ENCODE results near the gene SPA17. TPM values are rescaled to one million over a fixed set of nuclear protein-coding genes. Genes with fewer than 3 reads are reported as not detected.

The SPA17 gene
- total and polyA plus RNA-seq, 9 of the 15 experiments (the other 6 are each of a cell fraction or from before 2014, with no cell fraction given), result 6.0 to 19.5 (median 12.6) TPM

- TF ChIP-seq PURB (CRISPR knock-in tag; IDR thresholded peaks at IDR 0.05; ENCODE audit: low read depth), result no peak
- peak in 1 of 2 experiments; percentile 63; a peak in 1 of 3 replicates for TF ChIP-seq CBX3 (IDR thresholded peaks at IDR 0.05; ENCODE audit: borderline replicate concordance in 1 of 2, low read length in 2 of 2)
- TF ChIP-seq BDP1 (IDR thresholded peaks at IDR 0.05; ENCODE audit: insufficient read depth, insufficient read length), result no peak
- TF ChIP-seq KAT8 (IDR thresholded peaks at IDR 0.05; ENCODE audit: low read depth), result no peak
- TF ChIP-seq NFIC (IDR thresholded peaks at IDR 0.05), result peak; percentile 89
- TF ChIP-seq RCOR1 (IDR thresholded peaks at IDR 0.05; ENCODE audit: borderline replicate concordance in 1 of 2, low read depth in 2 of 2, low read length in 2 of 2), result peak in 1 of 2 experiments; percentile 90; a peak in 2 of 4 replicates
- TF ChIP-seq FOXM1 (IDR thresholded peaks at IDR 0.05; ENCODE audit: low read depth), result peak; percentile 74
- no peak for TF ChIP-seq FOXM1 (CRISPR knock-in tag; IDR thresholded peaks at IDR 0.05; ENCODE audit: low read depth)
- TF ChIP-seq PHF8 (IDR thresholded peaks at IDR 0.05; ENCODE audit: borderline replicate concordance, low read length), result no peak
- peak; percentile 22; the same call in 1 of the 2 replicates for TF ChIP-seq NR2C1 (IDR thresholded peaks at IDR 0.05)
- no peak for TF ChIP-seq NR2C1 (tag; IDR thresholded peaks at IDR 0.05)
- no peak for TF ChIP-seq E2F5 (CRISPR knock-in tag; IDR thresholded peaks at IDR 0.05)
- no peak for TF ChIP-seq SIX5 (IDR thresholded peaks at IDR 0.05; ENCODE audit: borderline replicate concordance in 1 of 2, insufficient read depth in 1 of 2, low read depth in 1 of 2, low read length in 2 of 2)
- peak; percentile 88 for TF ChIP-seq KLF16 (IDR thresholded peaks at IDR 0.05)
- TF ChIP-seq PBX2 (CRISPR knock-in tag; IDR thresholded peaks at IDR 0.05; ENCODE audit: low read depth), result no peak
- TF ChIP-seq PBX2 (tag; conservative IDR thresholded peaks at IDR 0.05; ENCODE audit: low read depth), result 0 out of 2 replicates have a peak, but pooled peaks have one; percentile 10
- TF ChIP-seq PML (IDR thresholded peaks at IDR 0.05; ENCODE audit: low read length), result peak; percentile 84
- peak; percentile 99 for TF ChIP-seq CBFA2T3 (IDR thresholded peaks at IDR 0.05)
- no peak for TF ChIP-seq ZZZ3 (IDR thresholded peaks at IDR 0.05)
- TF ChIP-seq NELFE (IDR thresholded peaks at IDR 0.05; ENCODE audit: insufficient read depth, insufficient read length), result no peak
- TF ChIP-seq ZBTB49 (CRISPR knock-in tag; IDR thresholded peaks at IDR 0.05; ENCODE audit: borderline replicate concordance), result no peak
- TF ChIP-seq PHB2 (IDR thresholded peaks at IDR 0.05; ENCODE audit: low read depth), result peak; percentile 94
- peak; percentile 57 for TF ChIP-seq TOE1 (IDR thresholded peaks at IDR 0.05; ENCODE audit: borderline replicate concordance)
- no peak for TF ChIP-seq TOE1 (CRISPR knock-in tag; IDR thresholded peaks at IDR 0.05; ENCODE audit: borderline replicate concordance, low read depth)
- TF ChIP-seq KAT2B (IDR thresholded peaks at IDR 0.05; ENCODE audit: low read depth, low read length), result no peak
- TF ChIP-seq ARNT (IDR thresholded peaks at IDR 0.05), result peak; percentile 80 to 83; a peak in 3 of 4 replicates
Measured at GRCh38 chr11:124667601-124668000, 6.1 kb upstream of the SPA17 start (continued).

Data from K562 (cell line).